Epidermal melanocyte (primary cell): Measurements from ENCODE around the gene STAM.
"Not testable (repeated sequence)": the region's sequence is repeated elsewhere in the genome, so short reads cannot be mapped to it uniquely, and the experiment has no call there.

Experiments used
- DNase-seq: peaks from one replicate; pipeline ENCODE4 v3.0.0; 2011; ENCODE audit warnings: low spot score; ENCODE audit not compliant: insufficient read length

Gene STAM

GRCh38 chr10:17643755-17644484 is at the start of gene STAM:
Gene STAM, plus strand, starts transcription at chr10:17644151. Its CDS starts 189 bp downstream, at chr10:17644340.
- DNase-seq = peak; percentile 91

- no peak for DNase-seq
These were observed 46.6 kb upstream of the STAM start for GRCh38 chr10:17597386-17597785.

- no peak for DNase-seq
These were observed 44.9 kb upstream of the STAM start for GRCh38 chr10:17599089-17599488.

GRCh38 chr10:17605936-17606335 is 38.0 kb upstream of the STAM start:
- DNase-seq = no peak

GRCh38 chr10:17606547-17607040 is 37.4 kb upstream of the STAM start:
- DNase-seq = no peak

GRCh38 chr10:17607060-17607459 is 36.9 kb upstream of the STAM start:
- DNase-seq = no peak

- peak; percentile 57 for DNase-seq
These were observed 36.2 kb upstream of the STAM start for GRCh38 chr10:17607603-17608332.

- no peak for DNase-seq
These were observed 34.4 kb upstream of the STAM start for GRCh38 chr10:17609523-17610079.

GRCh38 chr10:17616403-17617030 is 27.4 kb upstream of the STAM start:
- DNase-seq = no peak

GRCh38 chr10:17617031-17617911 is 26.7 kb upstream of the STAM start, which contains the start of gene HACD1:
Gene HACD1, minus strand, starts transcription at chr10:17617374. Its CDS starts 35 bp downstream, at chr10:17617339.
- peak; percentile 69 for DNase-seq

- DNase-seq = no peak
These were observed 21.9 kb upstream of the STAM start for GRCh38 chr10:17622061-17622460.

GRCh38 chr10:17624996-17625395 is 19.0 kb upstream of the STAM start:
- DNase-seq = no peak

GRCh38 chr10:17626656-17627055 is 17.3 kb upstream of the STAM start:
- no peak for DNase-seq

- not testable (repeated sequence) for DNase-seq
These were observed 11.4 kb upstream of the STAM start for GRCh38 chr10:17632590-17632989.

- DNase-seq = no peak
These were observed 10.6 kb upstream of the STAM start for GRCh38 chr10:17633353-17633752.

GRCh38 chr10:17637869-17638268 is 6.1 kb upstream of the STAM start:
- DNase-seq = no peak

- no peak for DNase-seq
These were observed 3.6 kb upstream of the STAM start for GRCh38 chr10:17640331-17640816.

- no peak for DNase-seq
These were observed 604 bp upstream of the STAM start for GRCh38 chr10:17643339-17643754.

- no peak for DNase-seq
These were observed 563 bp downstream of the STAM start for GRCh38 chr10:17644485-17644943.

GRCh38 chr10:17645621-17646345 is 1.8 kb downstream of the STAM start:
- no peak for DNase-seq
